Measurements from ENCODE around the gene SLC35G4. TPM values are rescaled to one million over a fixed set of nuclear protein-coding genes. Genes with fewer than 3 reads are reported as not detected.

The SLC35G4 gene
- total and polyA plus RNA-seq, 2 of the 4 experiments (the other 2 are of a cell fraction), result not detected

GRCh38 chr18:11653521-11653920, 44.1 kb downstream of the SLC35G4 start:
- H4K5ac ChIP-seq (ENCODE audit: low read depth, low read length), result no peak overlapping the region
- H3K79me1 ChIP-seq (ENCODE audit: low read depth in 1 of 2, low read length in 2 of 2), result no peaks in the 10 kb centered on the region
- WGBS, 2 experiments (ENCODE audit: extremely low coverage in 2 of 2, insufficient read length in 1 of 2), result 75% methylated on average over 5 of the region's 10 CpGs; no CpG with 5 or more reads in 1 of the 2 experiments
- no peak overlapping the region for H2AK9ac ChIP-seq (replicated peaks; ENCODE audit: low read depth, low read length, poor library complexity)
- H2BK120ac ChIP-seq (ENCODE audit: low read depth, low read length), result no peak overlapping the region
- intact Hi-C loops (cut with micrococcal nuclease), result no loop called here
- H4K8ac ChIP-seq (ENCODE audit: low read depth in 2 of 2, low read length in 2 of 2), result no peak overlapping the region
- no peaks in the 10 kb centered on the region for H3K9me1 ChIP-seq (ENCODE audit: insufficient read depth, low read length)
- H3K36me3 ChIP-seq (ENCODE audit: control insufficient read depth, insufficient read depth, low read length), result no peaks in the 10 kb centered on the region
- H3K18ac ChIP-seq (ENCODE audit: low read depth, low read length), result no peak overlapping the region
- no peak overlapping the region for H2AFZ ChIP-seq (replicated peaks; ENCODE audit: low read length, poor library complexity)
- CTCF ChIA-PET, result no interaction called here
- no peak overlapping the region for H2BK20ac ChIP-seq (ENCODE audit: low read depth, low read length)
- H3K9ac ChIP-seq (ENCODE audit: low read depth, low read length), result no peak overlapping the region
- in situ Hi-C loops (cut with MboI; ENCODE audit: low sequenced_read_pairs), result no loop called here
- BruUV-seq (replicated peaks), result no TSS peak
- no peak overlapping the region for H2BK15ac ChIP-seq (ENCODE audit: low read depth, low read length)
- no peak overlapping the region for H3K4ac ChIP-seq (ENCODE audit: low read depth, low read length)
- dilution Hi-C loops (cut with HindIII; ENCODE audit: low sequenced_read_pairs, unreplicated experiment), result no loop called here
- no peak overlapping the region for H3K4me3 ChIP-seq (ENCODE audit: insufficient read depth, low read depth, low read length)
- no peak overlapping the region for H3K14ac ChIP-seq (replicated peaks; ENCODE audit: low read depth, low read length)
- H3K23ac ChIP-seq (ENCODE audit: low read depth, low read length), result no peak overlapping the region
- H2BK5ac ChIP-seq (ENCODE audit: low read depth, low read length, poor library complexity, severe bottlenecking), result no peak overlapping the region
- peaks cover 43% of the 10 kb centered on the region for H3K27me3 ChIP-seq (ENCODE audit: control insufficient read depth, insufficient read depth, low read length)
- H2AK5ac ChIP-seq (ENCODE audit: low read depth, low read length), result no peak overlapping the region
- POLR2A ChIA-PET (ENCODE audit: unreplicated experiment), result no interaction called here
- H4K91ac ChIP-seq (ENCODE audit: insufficient read depth, low read depth, low read length), result no peak overlapping the region
- H3K4me1 ChIP-seq (ENCODE audit: control insufficient read depth, insufficient read depth, low read length), result no peaks in the 10 kb centered on the region
- H3K27ac ChIP-seq (ENCODE audit: insufficient read depth, low read length), result no peak overlapping the region
- no peak overlapping the region for H3K56ac ChIP-seq (ENCODE audit: extremely low read depth, insufficient read depth, low read length)
- no peak overlapping the region for H3K4me2 ChIP-seq (ENCODE audit: low read depth, low read length)
- ATAC-seq (ENCODE audit: low read depth), result no peak
- TF ChIP-seq FOS (IDR thresholded peaks at IDR 0.05; ENCODE audit: low read depth, low read length) (no peak), BHLHE40 (IDR thresholded peaks at IDR 0.05; ENCODE audit: low read depth, low read length) (no peak)
- 0 out of 2 replicates have a peak, but pooled peaks cover 3% of the 10 kb centered on the region for H3K9me3 ChIP-seq (ENCODE audit: control insufficient read depth, insufficient read depth, low read length)
- no peaks in the 10 kb centered on the region for H4K20me1 ChIP-seq (ENCODE audit: insufficient read depth, low read length)
- no peak for DNase-seq
